SK-N-SH (cell line): Measurements from ENCODE around the gene FRMPD4. TPM values are rescaled to one million over a fixed set of nuclear protein-coding genes. Genes with fewer than 3 reads are reported as not detected.

Experiments
- CTCF ChIA-PET: fragments of 300-600, 350-600 bp; formaldehyde crosslinking; extraction: SDS; loops from one replicate; lab custom pipeline; 2021; lab: Yijun Ruan, JAX
- POLR2A ChIA-PET: fragments of 350-600 bp; sonication (Branson Sonifier 250); formaldehyde crosslinking; extraction: SDS; loops from one replicate; lab custom pipeline; 2020; ENCODE audit warnings: antibody characterized with exemption, inconsistent platforms; lab: Yijun Ruan, JAX
- DNase-seq: peaks from one replicate; pipeline ENCODE4 v3.0.0; 2012
- H2AFZ ChIP-seq: fragments of 200-600 bp; sonication (generic); 2 replicates; pipeline ENCODE4 v1.8.1; 2016; ENCODE audit warnings: antibody characterized with exemption, mild to moderate bottlenecking, low read depth
- H3F3A ChIP-seq: fragments of 200-600 bp; sonication (generic); replicated peaks from 2 replicates; pipeline ENCODE3; 2016; ENCODE audit warnings: antibody characterized with exemption, mild to moderate bottlenecking; ENCODE audit not compliant: insufficient read depth
- H3K27ac ChIP-seq, 2 experiments: fragments of 200-500 bp in 1 of 2; fragments of 200-600 bp in 1 of 2; sonication (Bioruptor generic) in 1 of 2; sonication (generic), shearing (Covaris generic) in 1 of 2; 2 replicates each; pipeline versions ENCODE4 v1.5.1 to v1.6.1; 2014 to 2016; ENCODE audit warnings: low read depth in 2 of 2, inconsistent platforms in 1 of 2, low read length in 1 of 2, mild to moderate bottlenecking in 1 of 2, mixed read lengths in 1 of 2
- H3K27me3 ChIP-seq: fragments of 200-600 bp; sonication (generic), shearing (Covaris generic); 2 replicates; pipeline ENCODE4 v1.6.1; 2016; ENCODE audit warnings: mixed run types; ENCODE audit not compliant: insufficient read depth
- H3K36me3 ChIP-seq, 2 experiments: fragments of 200-500 bp in 1 of 2; fragments of 200-600 bp in 1 of 2; sonication (Bioruptor generic) in 1 of 2; sonication (generic) in 1 of 2; replicated peaks in 1 of 2; 2 replicates each; pipeline versions ENCODE3 to v1.5.1; 2014 to 2016; ENCODE audit warnings: low read length in 1 of 2, mild to moderate bottlenecking in 1 of 2; ENCODE audit not compliant: insufficient read depth in 2 of 2, control insufficient read depth in 1 of 2
- H3K4me1 ChIP-seq, 2 experiments: fragments of 200-500 bp in 1 of 2; fragments of 200-600 bp in 1 of 2; sonication (Bioruptor generic) in 1 of 2; sonication (generic), shearing (Covaris generic) in 1 of 2; 2 replicates each; pipeline versions ENCODE4 v1.5.1 to v1.6.1; 2014 to 2016; ENCODE audit warnings: low read depth in 1 of 2, low read length in 1 of 2, mixed run types in 1 of 2; ENCODE audit not compliant: insufficient read depth in 2 of 2, control insufficient read depth in 1 of 2
- H3K4me2 ChIP-seq: fragments of 200-600 bp; sonication (generic), shearing (Covaris generic); 2 replicates; pipeline ENCODE4 v1.6.1; 2017; ENCODE audit warnings: mixed run types
- H3K4me3 ChIP-seq, 2 experiments: fragments of 200-500 bp in 1 of 2; fragments of 200-600 bp in 1 of 2; sonication (Bioruptor generic) in 1 of 2; sonication (generic), shearing (Covaris generic) in 1 of 2; 2 replicates each; pipeline versions ENCODE4 v1.5.1 to v1.8.1; 2014 to 2016; ENCODE audit warnings: low read depth in 2 of 2, inconsistent platforms in 1 of 2, low read length in 1 of 2, mild to moderate bottlenecking in 1 of 2, mixed read lengths in 1 of 2, moderate library complexity in 1 of 2
- H3K79me2 ChIP-seq: fragments of 200-600 bp; sonication (generic); 2 replicates; pipeline ENCODE4 v1.8.1; 2017; ENCODE audit warnings: mild to moderate bottlenecking; ENCODE audit not compliant: insufficient read depth
- H3K9ac ChIP-seq: fragments of 200-600 bp; sonication (generic); 2 replicates; pipeline ENCODE4 v1.6.1; 2017; ENCODE audit warnings: mixed run types
- H3K9me2 ChIP-seq: fragments of 200-600 bp; sonication (generic); 2 replicates; pipeline ENCODE4 v1.6.1; 2017; ENCODE audit warnings: mixed run types
- H3K9me3 ChIP-seq: fragments of 200-600 bp; sonication (generic); 2 replicates; pipeline ENCODE4 v1.6.1; 2017; ENCODE audit warnings: mixed run types, mild to moderate bottlenecking, moderate library complexity
- H4K20me1 ChIP-seq: fragments of 200-600 bp; sonication (generic); 2 replicates; pipeline ENCODE4 v1.6.1; 2017; ENCODE audit warnings: mild to moderate bottlenecking, mixed run types; ENCODE audit not compliant: insufficient read depth
- EZH2phosphoT487 ChIP-seq: fragments of 200-600 bp; sonication (generic); IDR thresholded peaks from 2 replicates; pipeline ENCODE4 v1.6.1; 2017; ENCODE audit warnings: low read depth, mixed run types, mild to moderate bottlenecking, antibody characterized with exemption, moderate library complexity, borderline replicate concordance
- FOSL2 ChIP-seq: IDR thresholded peaks from 2 replicates; pipeline ENCODE4 v1.4.0; 2012; ENCODE audit warnings: low read depth, mild to moderate bottlenecking, moderate library complexity, borderline replicate concordance
- FOXM1 ChIP-seq: IDR thresholded peaks from 2 replicates; pipeline ENCODE4 v1.4.0; 2012; ENCODE audit warnings: low read depth, mild to moderate bottlenecking
- GATA2 ChIP-seq: sonication (generic); formaldehyde crosslinking; IDR thresholded peaks from 2 replicates; pipeline ENCODE4 v1.5.0; 2020; ENCODE audit warnings: mild to moderate bottlenecking, missing genetic modification reagents
- MAX ChIP-seq: IDR thresholded peaks from 2 replicates; pipeline ENCODE4 v1.4.0; 2012; ENCODE audit warnings: low read depth
- MEF2A ChIP-seq: IDR thresholded peaks from 2 replicates; pipeline ENCODE4 v1.4.0; 2012; ENCODE audit warnings: low read depth, borderline replicate concordance
- MXI1 ChIP-seq: IDR thresholded peaks from 2 replicates; pipeline ENCODE4 v1.6.1; 2012; ENCODE audit warnings: mild to moderate bottlenecking, low read depth, low read length, improper control_type of control experiment
- POLR2AphosphoS5 ChIP-seq: IDR thresholded peaks from 2 replicates; pipeline ENCODE4 v1.6.1; 2012; ENCODE audit warnings: low read depth, low read length
- RAD21 ChIP-seq: IDR thresholded peaks from 2 replicates; pipeline ENCODE4 v1.6.1; 2012; ENCODE audit warnings: mild to moderate bottlenecking, low read length
- RCOR1 ChIP-seq: fragments of 150-350 bp; IDR thresholded peaks from 2 replicates; pipeline ENCODE4 v1.6.1; 2017; ENCODE audit warnings: antibody characterized with exemption, low read length
- RFX5 ChIP-seq: IDR thresholded peaks from 2 replicates; pipeline ENCODE4 v1.6.1; 2012; ENCODE audit warnings: mild to moderate bottlenecking, improper control_type of control experiment, low read length
- SMC3 ChIP-seq: IDR thresholded peaks from 2 replicates; pipeline ENCODE4 v1.6.1; 2012; ENCODE audit warnings: low read depth, low read length, improper control_type of control experiment
- TAF1 ChIP-seq: IDR thresholded peaks from 2 replicates; pipeline ENCODE4 v1.6.1; 2012; ENCODE audit warnings: low read depth, mild to moderate bottlenecking, low read length, moderate library complexity, borderline replicate concordance
- TCF12 ChIP-seq: IDR thresholded peaks from 2 replicates; pipeline ENCODE4 v1.4.0; 2012
- TEAD4 ChIP-seq: IDR thresholded peaks from 2 replicates; pipeline ENCODE4 v1.4.0; 2012; ENCODE audit warnings: mild to moderate bottlenecking, borderline replicate concordance; ENCODE audit not compliant: insufficient read depth
- YY1 ChIP-seq: IDR thresholded peaks from 2 replicates; pipeline ENCODE4 v1.4.0; 2012; ENCODE audit warnings: low read depth, mild to moderate bottlenecking
- WGBS: methylation state at CpG from one replicate; pipeline ENCODE4 v1.1.6; 2017; ENCODE audit warnings: low lambda C conversion rate; 5-methylcytosine and 5-hydroxymethylcytosine counted together
- polyA plus RNA-seq, 3 experiments: library from polyadenylated mRNA; depleted of rRNA; stranded (reverse); fragments of >200 nt; gene quantifications; 2 replicates each; pipeline ENCODE4 v1.2.3, GENCODE V29; 2012
- TF ChIP-seq, protein P1 (sequence below): fragments of 150-350 bp; IDR thresholded peaks from 2 replicates; pipeline ENCODE4 v1.6.1; 2017; ENCODE audit warnings: antibody characterized with exemption, low read length, low read depth, borderline replicate concordance
- TF ChIP-seq, protein P2 (sequence below): IDR thresholded peaks from 2 replicates; pipeline ENCODE4 v1.6.1; 2012; ENCODE audit warnings: mild to moderate bottlenecking, low read depth, low read length, moderate library complexity

FRMPD4 gene
- polyA plus RNA-seq, 1 of the 3 experiments (the other 2 are of a cell fraction) = not detected

DNA sequence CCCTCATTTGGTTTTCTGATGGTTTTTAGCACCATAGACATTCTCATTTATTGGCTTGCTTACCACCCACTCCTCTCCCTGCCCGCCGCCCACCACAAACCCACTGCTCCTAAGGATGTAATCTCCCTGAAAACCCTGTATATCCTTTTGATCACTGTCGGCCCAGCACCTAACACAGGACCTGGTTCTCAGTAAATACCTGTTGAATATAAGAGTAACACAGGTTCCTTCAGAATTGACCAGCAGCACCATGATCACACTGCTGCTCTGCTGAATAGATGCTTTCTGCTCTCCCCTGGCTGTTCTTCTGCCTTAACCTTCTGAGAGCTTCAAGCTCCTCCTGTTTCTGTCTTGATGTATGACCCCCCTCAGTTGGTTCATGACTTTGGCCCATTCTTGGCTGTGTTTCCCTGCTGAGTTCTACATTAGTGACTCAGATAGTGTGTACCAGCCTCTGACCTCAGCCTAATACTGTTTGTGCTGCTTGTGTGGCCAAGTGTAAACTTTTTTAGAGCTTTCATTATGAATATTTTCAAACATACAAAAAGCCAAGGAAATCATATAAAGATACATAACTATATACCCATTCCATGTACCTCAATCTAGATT is 265.3 kb downstream of the FRMPD4 start:
- no peaks in the 10 kb centered on the region for H3K9me3 ChIP-seq
- no peak overlapping the region for H3K4me2 ChIP-seq
- no peaks in the 10 kb centered on the region for H3K9me2 ChIP-seq
- peaks cover 3% of the 10 kb centered on the region; the same call in 1 of the 2 replicates for H3K27me3 ChIP-seq
- ChIA-PET POLR2A (no interaction called here), CTCF (no interaction called here)
- H3K4me3 ChIP-seq = no peak overlapping the region
- TF ChIP-seq EZH2phosphoT487 (no peak), TEAD4 (no peak), RFX5 (no peak), RCOR1 (no peak), MXI1 (no peak), MAX (no peak), FOXM1 (no peak), MEF2A (no peak), TAF1 (no peak), SMC3 (no peak), FOSL2 (no peak), TCF12 (no peak), RAD21 (no peak), POLR2AphosphoS5 (no peak), YY1 (no peak), GATA2 (CRISPR knock-in tag) (no peak)
- TF ChIP-seq, protein P1, sequence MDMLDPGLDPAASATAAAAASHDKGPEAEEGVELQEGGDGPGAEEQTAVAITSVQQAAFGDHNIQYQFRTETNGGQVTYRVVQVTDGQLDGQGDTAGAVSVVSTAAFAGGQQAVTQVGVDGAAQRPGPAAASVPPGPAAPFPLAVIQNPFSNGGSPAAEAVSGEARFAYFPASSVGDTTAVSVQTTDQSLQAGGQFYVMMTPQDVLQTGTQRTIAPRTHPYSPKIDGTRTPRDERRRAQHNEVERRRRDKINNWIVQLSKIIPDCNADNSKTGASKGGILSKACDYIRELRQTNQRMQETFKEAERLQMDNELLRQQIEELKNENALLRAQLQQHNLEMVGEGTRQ = no peak
- TF ChIP-seq, protein P2, sequence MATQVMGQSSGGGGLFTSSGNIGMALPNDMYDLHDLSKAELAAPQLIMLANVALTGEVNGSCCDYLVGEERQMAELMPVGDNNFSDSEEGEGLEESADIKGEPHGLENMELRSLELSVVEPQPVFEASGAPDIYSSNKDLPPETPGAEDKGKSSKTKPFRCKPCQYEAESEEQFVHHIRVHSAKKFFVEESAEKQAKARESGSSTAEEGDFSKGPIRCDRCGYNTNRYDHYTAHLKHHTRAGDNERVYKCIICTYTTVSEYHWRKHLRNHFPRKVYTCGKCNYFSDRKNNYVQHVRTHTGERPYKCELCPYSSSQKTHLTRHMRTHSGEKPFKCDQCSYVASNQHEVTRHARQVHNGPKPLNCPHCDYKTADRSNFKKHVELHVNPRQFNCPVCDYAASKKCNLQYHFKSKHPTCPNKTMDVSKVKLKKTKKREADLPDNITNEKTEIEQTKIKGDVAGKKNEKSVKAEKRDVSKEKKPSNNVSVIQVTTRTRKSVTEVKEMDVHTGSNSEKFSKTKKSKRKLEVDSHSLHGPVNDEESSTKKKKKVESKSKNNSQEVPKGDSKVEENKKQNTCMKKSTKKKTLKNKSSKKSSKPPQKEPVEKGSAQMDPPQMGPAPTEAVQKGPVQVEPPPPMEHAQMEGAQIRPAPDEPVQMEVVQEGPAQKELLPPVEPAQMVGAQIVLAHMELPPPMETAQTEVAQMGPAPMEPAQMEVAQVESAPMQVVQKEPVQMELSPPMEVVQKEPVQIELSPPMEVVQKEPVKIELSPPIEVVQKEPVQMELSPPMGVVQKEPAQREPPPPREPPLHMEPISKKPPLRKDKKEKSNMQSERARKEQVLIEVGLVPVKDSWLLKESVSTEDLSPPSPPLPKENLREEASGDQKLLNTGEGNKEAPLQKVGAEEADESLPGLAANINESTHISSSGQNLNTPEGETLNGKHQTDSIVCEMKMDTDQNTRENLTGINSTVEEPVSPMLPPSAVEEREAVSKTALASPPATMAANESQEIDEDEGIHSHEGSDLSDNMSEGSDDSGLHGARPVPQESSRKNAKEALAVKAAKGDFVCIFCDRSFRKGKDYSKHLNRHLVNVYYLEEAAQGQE = no peak
- TF ChIP-seq, all 33 proteins: peak for 0
- Histone ChIP-seq H3K27ac (no peak overlapping the region), H3F3A (no peaks in the 10 kb centered on the region), H3K4me1 (no peaks in the 10 kb centered on the region), H3K36me3 (no peaks in the 10 kb centered on the region), H2AFZ (no peak overlapping the region), H4K20me1 (no peaks in the 10 kb centered on the region), H3K79me2 (no peaks in the 10 kb centered on the region), H3K9ac (no peak overlapping the region)
- WGBS = 8% methylated on average over 3 of the region's 3 CpGs
- DNase-seq = no peak
